ENCODE data around the gene MFRP.

GRCh38 chr11:119362741-119363080, 16.2 kb upstream of the MFRP start:
- TF ChIP-seq, protein P1, sequence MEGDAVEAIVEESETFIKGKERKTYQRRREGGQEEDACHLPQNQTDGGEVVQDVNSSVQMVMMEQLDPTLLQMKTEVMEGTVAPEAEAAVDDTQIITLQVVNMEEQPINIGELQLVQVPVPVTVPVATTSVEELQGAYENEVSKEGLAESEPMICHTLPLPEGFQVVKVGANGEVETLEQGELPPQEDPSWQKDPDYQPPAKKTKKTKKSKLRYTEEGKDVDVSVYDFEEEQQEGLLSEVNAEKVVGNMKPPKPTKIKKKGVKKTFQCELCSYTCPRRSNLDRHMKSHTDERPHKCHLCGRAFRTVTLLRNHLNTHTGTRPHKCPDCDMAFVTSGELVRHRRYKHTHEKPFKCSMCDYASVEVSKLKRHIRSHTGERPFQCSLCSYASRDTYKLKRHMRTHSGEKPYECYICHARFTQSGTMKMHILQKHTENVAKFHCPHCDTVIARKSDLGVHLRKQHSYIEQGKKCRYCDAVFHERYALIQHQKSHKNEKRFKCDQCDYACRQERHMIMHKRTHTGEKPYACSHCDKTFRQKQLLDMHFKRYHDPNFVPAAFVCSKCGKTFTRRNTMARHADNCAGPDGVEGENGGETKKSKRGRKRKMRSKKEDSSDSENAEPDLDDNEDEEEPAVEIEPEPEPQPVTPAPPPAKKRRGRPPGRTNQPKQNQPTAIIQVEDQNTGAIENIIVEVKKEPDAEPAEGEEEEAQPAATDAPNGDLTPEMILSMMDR (IDR thresholded peaks at IDR 0.05), result no peak
- no peak for TF ChIP-seq POLR2A (IDR thresholded peaks at IDR 0.05)

Measured in ovary (tissue), 3 donors.